Gastroesophageal sphincter (tissue), 3 donors: ENCODE measurements around the gene CLSTN2.

Experiments
- POLR2AphosphoS5 ChIP-seq: sonication (generic); formaldehyde crosslinking; IDR thresholded peaks from one replicate; pipeline ENCODE4 v1.6.1; 2017; ENCODE audit warnings: antibody characterized with exemption
- TF ChIP-seq, protein P1 (sequence below), 4 experiments: fragments of 200-600 bp in 2 of 4; fragments of 450-650 bp in 2 of 4; sonication (generic) in 1 of 4; IDR thresholded peaks; one replicate each; pipeline ENCODE4 v1.5.1; 2017 to 2019; ENCODE audit warnings: antibody characterized with exemption in 4 of 4, mild to moderate bottlenecking in 2 of 4, moderate library complexity in 2 of 4

DNA sequence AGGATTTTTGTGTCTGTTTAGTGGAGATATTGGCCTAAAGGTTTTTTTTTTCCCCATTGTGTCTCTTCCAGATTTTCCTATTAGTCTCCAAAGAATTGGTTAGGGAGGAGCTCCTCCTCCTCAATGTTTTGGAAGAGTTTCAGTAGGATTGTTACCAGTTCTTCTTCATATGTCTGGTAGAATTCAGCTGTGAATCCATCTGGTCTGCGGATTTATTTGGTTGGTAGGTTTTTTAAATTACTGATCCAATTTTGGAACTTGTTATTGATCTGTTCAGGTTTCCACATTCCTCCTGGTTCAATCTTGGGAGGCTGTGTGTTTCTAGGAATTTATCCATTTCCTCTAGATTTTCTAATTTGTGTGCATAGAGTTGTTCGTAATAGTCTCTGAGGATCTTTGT lies 222.2 kb downstream of the CLSTN2 start:
- TF ChIP-seq, protein P1, sequence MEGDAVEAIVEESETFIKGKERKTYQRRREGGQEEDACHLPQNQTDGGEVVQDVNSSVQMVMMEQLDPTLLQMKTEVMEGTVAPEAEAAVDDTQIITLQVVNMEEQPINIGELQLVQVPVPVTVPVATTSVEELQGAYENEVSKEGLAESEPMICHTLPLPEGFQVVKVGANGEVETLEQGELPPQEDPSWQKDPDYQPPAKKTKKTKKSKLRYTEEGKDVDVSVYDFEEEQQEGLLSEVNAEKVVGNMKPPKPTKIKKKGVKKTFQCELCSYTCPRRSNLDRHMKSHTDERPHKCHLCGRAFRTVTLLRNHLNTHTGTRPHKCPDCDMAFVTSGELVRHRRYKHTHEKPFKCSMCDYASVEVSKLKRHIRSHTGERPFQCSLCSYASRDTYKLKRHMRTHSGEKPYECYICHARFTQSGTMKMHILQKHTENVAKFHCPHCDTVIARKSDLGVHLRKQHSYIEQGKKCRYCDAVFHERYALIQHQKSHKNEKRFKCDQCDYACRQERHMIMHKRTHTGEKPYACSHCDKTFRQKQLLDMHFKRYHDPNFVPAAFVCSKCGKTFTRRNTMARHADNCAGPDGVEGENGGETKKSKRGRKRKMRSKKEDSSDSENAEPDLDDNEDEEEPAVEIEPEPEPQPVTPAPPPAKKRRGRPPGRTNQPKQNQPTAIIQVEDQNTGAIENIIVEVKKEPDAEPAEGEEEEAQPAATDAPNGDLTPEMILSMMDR (IDR thresholded peaks at IDR 0.05), result no peak
- TF ChIP-seq POLR2AphosphoS5, result no peak
